Measurements from ENCODE around the gene SPRYD3. TPM values are rescaled to one million over a fixed set of nuclear protein-coding genes. Genes with fewer than 3 reads are reported as not detected.
A peak's percentile ranks its signal among the peaks of the same experiment; 100 is the strongest.

The SPRYD3 gene, protein sequence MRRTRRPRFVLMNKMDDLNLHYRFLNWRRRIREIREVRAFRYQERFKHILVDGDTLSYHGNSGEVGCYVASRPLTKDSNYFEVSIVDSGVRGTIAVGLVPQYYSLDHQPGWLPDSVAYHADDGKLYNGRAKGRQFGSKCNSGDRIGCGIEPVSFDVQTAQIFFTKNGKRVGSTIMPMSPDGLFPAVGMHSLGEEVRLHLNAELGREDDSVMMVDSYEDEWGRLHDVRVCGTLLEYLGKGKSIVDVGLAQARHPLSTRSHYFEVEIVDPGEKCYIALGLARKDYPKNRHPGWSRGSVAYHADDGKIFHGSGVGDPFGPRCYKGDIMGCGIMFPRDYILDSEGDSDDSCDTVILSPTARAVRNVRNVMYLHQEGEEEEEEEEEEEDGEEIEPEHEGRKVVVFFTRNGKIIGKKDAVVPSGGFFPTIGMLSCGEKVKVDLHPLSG
- 10 to 100 TPM; 40.8 to 59.6 (median 47.1) TPM for total RNA-seq
- 29.4 TPM for polyA plus RNA-seq
- long read RNA-seq, donor 1, transcript SPRYD3-201 (11 exons, 2,932 nt), result major isoform, 177 of 200 reads
- long read RNA-seq, donor 1, partial matches to known transcripts, result 9 of 200 reads
- long read RNA-seq, donor 1, other reads (novel, unspliced or antisense), result 14 of 200 reads
- long read RNA-seq, donor 2, transcript SPRYD3-201 (11 exons, 2,932 nt), result major isoform, 107 of 114 reads
- long read RNA-seq, donor 2, partial matches to known transcripts, result 2 of 114 reads
- long read RNA-seq, donor 2, other reads (novel, unspliced or antisense), result 5 of 114 reads
- long read RNA-seq, donor 3, transcript SPRYD3-201 (11 exons, 2,932 nt), result major isoform, 288 of 324 reads
- long read RNA-seq, donor 3, partial matches to known transcripts, result 16 of 324 reads
- long read RNA-seq, donor 3, other reads (novel, unspliced or antisense), result 20 of 324 reads
- long read RNA-seq, donor 4, transcript SPRYD3-201 (11 exons, 2,932 nt), result major isoform, 96 of 108 reads
- long read RNA-seq, donor 4, partial matches to known transcripts, result 9 of 108 reads
- long read RNA-seq, donor 4, other reads (novel, unspliced or antisense), result 3 of 108 reads

DNA sequence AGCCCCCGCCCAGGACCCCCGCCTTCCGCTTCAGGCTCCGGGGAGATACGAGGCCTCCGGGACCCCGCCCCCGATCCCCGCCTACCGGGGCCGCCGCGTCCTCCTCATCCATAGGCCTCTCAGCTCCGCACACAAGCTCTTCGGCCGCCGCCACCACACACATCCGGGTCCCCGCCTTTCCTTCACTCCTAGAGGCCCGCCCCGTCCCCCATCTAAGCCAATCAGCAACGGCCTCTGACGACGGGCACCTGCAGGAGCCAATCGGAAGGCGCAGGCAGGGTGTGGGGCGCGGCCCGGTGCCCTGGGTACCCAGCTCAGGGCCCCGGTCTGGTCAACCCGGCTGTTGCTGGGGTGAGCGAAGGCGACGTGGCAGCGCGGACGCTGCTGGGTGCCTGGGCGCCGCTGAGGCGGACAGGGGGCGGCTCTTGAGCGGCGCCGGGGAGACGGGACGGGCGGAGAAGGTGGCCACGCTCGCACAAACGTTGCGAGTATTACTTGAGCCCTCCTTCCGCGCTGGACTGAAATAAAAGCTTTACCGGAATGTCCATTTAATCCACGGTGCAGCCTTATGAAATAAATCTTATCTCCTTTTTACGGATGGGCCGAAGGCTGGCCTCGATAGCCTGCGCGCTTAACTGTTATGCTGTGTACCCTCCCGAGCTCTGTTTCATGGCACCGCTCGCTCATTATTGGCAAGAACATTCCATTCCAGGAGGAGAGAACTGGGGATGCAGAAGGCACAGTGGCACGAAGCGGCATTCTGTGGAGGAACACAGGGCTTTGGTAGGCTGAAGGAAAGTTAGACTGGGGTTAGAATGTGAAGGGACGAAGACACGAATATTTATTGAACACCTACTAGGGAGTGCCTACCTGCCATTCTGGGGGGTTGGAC, at the start of gene SPRYD3:
Gene SPRYD3, minus strand, starts transcription at position 165 of the 892 bp plus-strand sequence. Its CDS starts 57 bp downstream, at position 108.
- H3K9me3 ChIP-seq (ENCODE audit: control insufficient read depth, low read length), result no peaks in the 10 kb centered on the region
- ATAC-seq (peak; percentile 99), DNase-seq (peak; percentile 98 to 99 (median 98))
- peak within 1 kb of the TSS; percentile 75 for H3K4me3 ChIP-seq (ENCODE audit: low read length)
- H3K27ac ChIP-seq (ENCODE audit: low read length), result peak within 1 kb of the TSS; percentile 84
- H3K27me3 ChIP-seq (ENCODE audit: control insufficient read depth, insufficient read depth), result no peaks in the 10 kb centered on the region
- peaks cover 6% of the 10 kb centered on the region for H3K4me1 ChIP-seq (ENCODE audit: control insufficient read depth, insufficient read depth, low read length)
- WGBS, result 2% methylated on average over 67 of the region's 67 CpGs
- intact Hi-C loops (cut with DNase I), result no loop called here

DNA sequence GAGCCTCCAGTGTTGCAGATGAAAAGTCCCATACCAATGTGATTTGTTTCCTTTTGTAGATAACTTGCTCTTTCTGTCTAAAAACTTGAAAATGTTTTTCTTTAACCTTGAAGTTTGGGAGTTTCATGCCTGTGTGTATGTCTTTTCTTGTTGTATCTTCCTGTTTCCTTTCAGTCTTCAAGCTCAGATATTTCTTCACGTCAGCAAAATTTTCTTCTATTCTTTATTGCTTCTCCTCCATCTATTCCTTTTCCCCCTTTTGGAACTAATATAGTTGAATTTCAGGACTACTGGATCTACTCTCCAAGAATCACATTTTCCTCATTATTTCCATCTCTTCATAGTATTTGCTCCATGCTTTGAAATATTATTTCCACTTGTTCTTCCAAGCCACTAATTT, 48.0 kb upstream of the SPRYD3 start:
- Histone ChIP-seq H3K27ac (ENCODE audit: low read length) (no peak overlapping the region), H3K27me3 (ENCODE audit: control insufficient read depth, insufficient read depth) (no peaks in the 10 kb centered on the region), H3K9me3 (ENCODE audit: control insufficient read depth, low read length) (no peaks in the 10 kb centered on the region), H3K4me1 (ENCODE audit: control insufficient read depth, insufficient read depth, low read length) (no peaks in the 10 kb centered on the region), H3K4me3 (ENCODE audit: low read length) (no peak overlapping the region)
- WGBS, result 75% methylated on average over 1 of the region's 1 CpG
- ATAC-seq, result no peak
- DNase-seq, result no peak
- intact Hi-C loops (cut with DNase I), result no loop called here

DNA sequence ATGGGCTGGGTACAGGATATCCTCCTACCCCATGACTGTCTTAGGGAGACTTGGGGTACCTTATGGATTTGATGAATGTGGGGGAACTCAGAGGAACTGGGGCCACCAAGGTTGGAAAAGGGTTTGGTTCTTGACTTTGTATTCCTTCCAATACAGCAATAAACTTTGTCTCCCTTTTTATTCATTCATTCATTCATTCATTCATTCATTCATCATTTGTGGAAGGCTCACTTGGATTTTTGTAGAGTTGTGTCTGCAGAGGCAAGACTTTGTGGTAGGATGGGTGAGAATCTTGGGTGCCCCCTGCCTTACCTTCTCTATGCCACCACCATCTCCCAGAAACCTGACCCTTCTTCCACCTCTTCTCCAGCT, 45.1 kb upstream of the SPRYD3 start:
- DNase-seq (no peak), ATAC-seq (no peak)
- H3K4me1 ChIP-seq (ENCODE audit: control insufficient read depth, insufficient read depth, low read length), result no peaks in the 10 kb centered on the region
- no peak overlapping the region for H3K4me3 ChIP-seq (ENCODE audit: low read length)
- intact Hi-C loops (cut with DNase I), result no loop called here
- no peak overlapping the region for H3K27ac ChIP-seq (ENCODE audit: low read length)
- no peaks in the 10 kb centered on the region for H3K27me3 ChIP-seq (ENCODE audit: control insufficient read depth, insufficient read depth)
- H3K9me3 ChIP-seq (ENCODE audit: control insufficient read depth, low read length), result no peaks in the 10 kb centered on the region

DNA sequence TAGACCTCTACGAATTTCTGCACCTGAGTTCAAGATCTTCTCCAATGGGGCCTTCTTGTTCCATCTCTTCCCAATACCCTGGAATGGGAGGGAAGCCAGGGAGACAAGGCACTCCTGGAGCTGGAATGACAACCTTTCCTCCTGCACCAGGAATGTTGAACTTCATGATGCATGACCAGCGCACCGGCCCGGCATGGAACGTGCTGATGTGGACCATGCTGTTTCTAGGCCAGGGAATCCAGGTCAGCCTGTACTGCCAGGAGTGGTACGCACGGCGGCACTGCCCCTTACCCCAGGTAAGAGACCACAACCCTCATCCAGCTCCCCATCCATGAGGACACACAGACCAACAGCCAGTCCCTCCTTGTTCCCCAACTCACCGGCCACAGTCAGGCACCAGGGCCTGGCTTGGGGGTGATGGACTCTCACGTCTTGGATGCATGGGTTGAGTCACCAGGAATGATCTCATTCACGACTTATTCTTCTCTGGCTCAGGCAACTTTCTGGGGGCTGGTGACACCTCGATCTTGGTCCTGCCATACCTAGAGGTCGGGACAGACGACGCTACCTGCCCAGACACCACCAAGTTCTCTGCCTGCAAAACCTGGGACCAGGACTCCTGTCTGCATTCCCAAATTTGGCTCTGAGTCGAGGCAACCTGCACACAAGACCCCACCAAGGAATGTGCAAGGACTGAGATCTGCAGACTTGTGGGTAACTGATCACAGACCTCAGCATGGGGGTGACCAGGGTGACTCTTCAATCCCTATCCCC, 44.6 kb upstream of the SPRYD3 start:
- no peak overlapping the region for H3K27ac ChIP-seq (ENCODE audit: low read length)
- no peaks in the 10 kb centered on the region for H3K27me3 ChIP-seq (ENCODE audit: control insufficient read depth, insufficient read depth)
- WGBS, result 91% methylated on average over 16 of the region's 16 CpGs
- ATAC-seq (peak in 1 of 2 donors; percentile 15), DNase-seq (no peak)
- intact Hi-C loops (cut with DNase I), result no loop called here
- no peaks in the 10 kb centered on the region for H3K9me3 ChIP-seq (ENCODE audit: control insufficient read depth, low read length)
- no peak overlapping the region for H3K4me3 ChIP-seq (ENCODE audit: low read length)
- no peaks in the 10 kb centered on the region for H3K4me1 ChIP-seq (ENCODE audit: control insufficient read depth, insufficient read depth, low read length)

DNA sequence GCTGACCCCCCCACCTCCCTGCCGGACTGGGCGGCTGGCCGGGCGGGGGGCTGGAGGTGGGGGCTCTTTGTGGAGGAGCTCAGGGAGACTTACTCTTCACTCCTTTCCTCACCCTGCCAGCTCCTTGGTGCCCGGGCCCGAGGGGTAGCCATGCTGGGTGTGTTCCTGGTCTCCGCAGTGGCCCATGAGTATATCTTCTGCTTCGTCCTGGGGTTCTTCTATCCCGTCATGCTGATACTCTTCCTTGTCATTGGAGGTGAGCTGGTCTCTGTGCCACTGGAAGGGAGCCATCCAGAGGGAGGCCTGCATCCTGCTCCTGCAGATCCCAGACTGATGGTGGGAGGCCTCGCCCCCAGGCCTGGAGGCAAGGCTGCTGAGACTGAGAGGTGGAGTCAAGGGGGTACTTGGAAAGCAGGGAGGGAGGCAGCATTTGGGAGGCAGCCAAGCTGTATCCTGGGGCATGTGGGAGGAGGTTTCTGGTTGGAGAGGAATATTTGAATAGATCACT, 43.8 kb upstream of the SPRYD3 start:
- intact Hi-C loops (cut with DNase I), result no loop called here
- Histone ChIP-seq H3K27me3 (ENCODE audit: control insufficient read depth, insufficient read depth) (no peaks in the 10 kb centered on the region), H3K27ac (ENCODE audit: low read length) (no peak overlapping the region), H3K4me1 (ENCODE audit: control insufficient read depth, insufficient read depth, low read length) (no peaks in the 10 kb centered on the region), H3K9me3 (ENCODE audit: control insufficient read depth, low read length) (no peaks in the 10 kb centered on the region), H3K4me3 (ENCODE audit: low read length) (no peak overlapping the region)
- ATAC-seq, result no peak
- 92% methylated on average over 10 of the region's 10 CpGs for WGBS
- no peak for DNase-seq

DNA sequence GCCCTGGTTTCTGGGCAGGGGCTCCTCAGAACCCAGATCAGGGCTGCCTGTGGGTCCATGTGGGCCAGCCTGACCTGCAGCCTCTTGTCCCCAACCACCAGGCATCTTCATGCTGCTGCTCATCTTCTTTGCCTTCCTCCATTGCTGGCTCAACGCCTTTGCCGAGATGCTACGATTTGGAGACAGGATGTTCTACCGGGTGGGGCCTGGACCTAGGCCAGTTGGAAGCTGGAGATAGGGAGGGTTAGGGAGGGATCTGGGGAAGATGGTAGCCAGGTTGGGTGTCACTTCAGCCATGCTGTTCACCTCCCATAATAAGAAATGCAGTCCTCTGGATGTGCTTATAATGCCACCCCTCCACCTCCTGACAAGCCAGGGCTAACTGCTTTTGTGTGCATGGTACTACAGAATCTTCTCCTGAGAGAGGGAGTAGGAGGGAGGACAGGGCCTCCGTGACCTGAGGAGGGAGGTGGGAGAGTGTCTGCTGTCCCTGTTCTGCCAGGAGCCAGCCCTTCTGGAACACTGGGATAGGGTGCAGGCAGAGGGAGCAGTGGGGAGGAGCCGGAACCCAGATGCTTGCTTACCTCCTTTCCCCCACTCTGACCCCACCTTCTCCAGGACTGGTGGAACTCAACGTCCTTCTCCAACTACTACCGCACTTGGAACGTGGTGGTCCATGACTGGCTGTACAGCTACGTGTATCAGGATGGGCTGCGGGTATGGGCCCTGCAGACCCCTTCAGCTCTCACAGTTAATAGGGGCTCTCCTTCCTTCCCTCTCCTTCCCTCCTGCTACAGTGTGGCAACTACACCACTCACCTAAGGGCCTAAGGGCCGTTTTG, 41.7 kb upstream of the SPRYD3 start:
- no peak for ATAC-seq
- H3K4me3 ChIP-seq (ENCODE audit: low read length), result no peak overlapping the region
- WGBS, result 75% methylated on average over 12 of the region's 12 CpGs
- no peak for DNase-seq
- no peaks in the 10 kb centered on the region for H3K9me3 ChIP-seq (ENCODE audit: control insufficient read depth, low read length)
- no peak overlapping the region for H3K27ac ChIP-seq (ENCODE audit: low read length)
- no peaks in the 10 kb centered on the region for H3K4me1 ChIP-seq (ENCODE audit: control insufficient read depth, insufficient read depth, low read length)
- H3K27me3 ChIP-seq (ENCODE audit: control insufficient read depth, insufficient read depth), result no peaks in the 10 kb centered on the region
- intact Hi-C loops (cut with DNase I), result no loop called here

DNA sequence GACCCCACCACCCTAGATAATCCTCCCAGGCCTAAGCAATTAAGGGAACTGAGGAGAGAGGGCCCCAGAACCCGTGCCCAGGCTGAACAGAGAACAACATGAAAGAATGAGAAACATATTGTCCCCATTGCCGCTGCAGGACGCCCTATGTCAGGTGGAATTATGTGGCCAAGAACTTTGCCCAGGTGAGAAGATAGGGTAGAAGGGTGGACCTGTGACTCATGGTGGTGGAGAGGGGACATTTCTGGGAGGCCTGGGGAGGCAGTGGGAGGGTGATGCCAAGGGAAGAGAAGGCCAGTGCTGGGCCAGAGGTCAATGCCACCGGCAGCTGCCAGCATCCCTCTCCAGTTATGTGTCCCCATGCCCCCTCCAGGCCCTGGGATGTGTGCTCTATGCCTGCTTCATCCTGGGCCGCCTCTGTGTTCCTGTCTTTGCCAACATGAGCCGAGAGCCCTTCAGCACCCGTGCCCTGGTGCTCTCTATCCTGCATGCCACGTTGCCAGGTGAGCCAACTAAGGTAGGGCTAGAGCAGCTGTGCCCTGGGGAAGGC, 39.6 kb upstream of the SPRYD3 start:
- Histone ChIP-seq H3K4me1 (ENCODE audit: control insufficient read depth, insufficient read depth, low read length) (no peaks in the 10 kb centered on the region), H3K9me3 (ENCODE audit: control insufficient read depth, low read length) (no peaks in the 10 kb centered on the region), H3K27me3 (ENCODE audit: control insufficient read depth, insufficient read depth) (no peaks in the 10 kb centered on the region), H3K27ac (ENCODE audit: low read length) (no peak overlapping the region), H3K4me3 (ENCODE audit: low read length) (no peak overlapping the region)
- intact Hi-C loops (cut with DNase I), result no loop called here
- WGBS, result 91% methylated on average over 8 of the region's 8 CpGs
- DNase-seq (no peak), ATAC-seq (no peak)

DNA sequence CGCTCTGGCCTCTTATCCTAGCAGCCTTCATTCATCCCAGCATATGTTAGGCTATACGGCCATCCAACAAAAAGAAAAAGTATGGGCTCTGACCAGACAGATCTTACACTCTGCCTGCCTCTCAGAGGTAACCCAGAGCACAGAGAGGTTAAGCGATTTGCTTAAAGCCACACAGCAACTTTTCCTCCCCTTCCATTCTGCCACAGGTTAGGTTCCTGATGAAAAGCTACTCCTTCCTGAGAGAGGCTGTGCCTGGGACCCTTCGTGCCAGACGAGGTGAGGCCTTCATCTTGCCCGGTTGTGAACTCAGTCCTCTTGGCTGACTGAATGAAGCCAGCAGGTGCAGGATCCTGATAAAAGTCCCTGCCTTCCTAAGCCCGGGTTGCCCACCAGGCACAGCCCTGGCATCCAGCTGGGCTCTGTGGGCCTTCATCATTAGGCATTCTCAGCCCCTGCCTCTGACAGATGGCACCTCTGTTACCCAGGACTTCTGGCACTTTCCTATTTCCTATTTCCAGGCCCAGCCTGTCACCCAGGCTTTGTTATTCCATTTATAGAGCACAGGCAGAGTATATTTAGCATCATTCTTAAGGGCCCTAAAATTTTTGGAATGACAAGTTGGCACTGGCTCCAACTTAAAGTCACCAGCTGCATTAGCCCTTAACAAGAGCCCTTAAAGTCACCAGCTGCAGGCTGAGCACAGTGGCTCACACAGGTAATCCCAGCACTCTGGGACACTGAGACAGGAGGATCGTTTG, 36.9 kb upstream of the SPRYD3 start:
- Histone ChIP-seq H3K27me3 (ENCODE audit: control insufficient read depth, insufficient read depth) (no peaks in the 10 kb centered on the region), H3K9me3 (ENCODE audit: control insufficient read depth, low read length) (no peaks in the 10 kb centered on the region), H3K4me1 (ENCODE audit: control insufficient read depth, insufficient read depth, low read length) (no peaks in the 10 kb centered on the region), H3K4me3 (ENCODE audit: low read length) (no peak overlapping the region), H3K27ac (ENCODE audit: low read length) (peak overlapping the region; percentile 54)
- ATAC-seq (peak; percentile 65 to 74), DNase-seq (no peak)
- WGBS, result 72% methylated on average over 8 of the region's 8 CpGs
- intact Hi-C loops (cut with DNase I), result no loop called here
